GM12892 (cell line): ENCODE measurements around the gene PYY.

Experiments
- DNase-seq: peaks from one replicate; pipeline ENCODE4 v3.0.0; 2011; ENCODE audit not compliant: insufficient read length
- FAIRE-seq: peaks from 2 replicates; lab custom pipeline; 2011; peaks lifted over from hg19 to GRCh38; lab: Jason Lieb, UNC
- POLR2A ChIP-seq: IDR thresholded peaks from 2 replicates; pipeline ENCODE4 v1.6.1; 2011; ENCODE audit warnings: low read depth, low read length, control low read depth
- POLR2AphosphoS5 ChIP-seq: IDR thresholded peaks from 2 replicates; pipeline ENCODE4 v1.6.1; 2011; ENCODE audit warnings: low read depth, low read length, control low read depth
- TAF1 ChIP-seq: IDR thresholded peaks from 2 replicates; pipeline ENCODE4 v1.6.1; 2011; ENCODE audit warnings: low read depth, mild to moderate bottlenecking, control low read depth, low read length, borderline replicate concordance

Gene PYY

DNA sequence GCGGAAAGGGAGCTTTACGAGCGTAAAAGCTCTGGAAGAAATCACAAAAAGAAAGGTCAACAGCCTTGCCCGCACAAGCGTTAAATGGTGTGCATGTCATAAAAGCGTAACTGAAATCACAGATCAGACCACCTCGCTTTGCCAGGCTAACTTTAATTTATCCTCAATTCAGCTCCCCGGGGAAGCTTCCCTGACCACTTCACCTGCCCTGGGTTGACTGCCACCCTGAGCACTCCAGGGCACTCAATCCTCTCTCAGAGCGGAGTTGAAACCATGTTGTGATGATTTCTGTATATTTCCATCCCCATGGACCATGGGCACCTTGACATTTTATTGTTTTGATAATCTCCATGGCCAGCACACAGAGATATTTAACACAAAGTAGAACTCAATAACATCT is 34.6 kb upstream of the PYY start:
- DNase-seq (no peak), FAIRE-seq (no peak)
- no peak for TF ChIP-seq POLR2AphosphoS5
- TF ChIP-seq POLR2A = no peak
- no peak for TF ChIP-seq TAF1

DNA sequence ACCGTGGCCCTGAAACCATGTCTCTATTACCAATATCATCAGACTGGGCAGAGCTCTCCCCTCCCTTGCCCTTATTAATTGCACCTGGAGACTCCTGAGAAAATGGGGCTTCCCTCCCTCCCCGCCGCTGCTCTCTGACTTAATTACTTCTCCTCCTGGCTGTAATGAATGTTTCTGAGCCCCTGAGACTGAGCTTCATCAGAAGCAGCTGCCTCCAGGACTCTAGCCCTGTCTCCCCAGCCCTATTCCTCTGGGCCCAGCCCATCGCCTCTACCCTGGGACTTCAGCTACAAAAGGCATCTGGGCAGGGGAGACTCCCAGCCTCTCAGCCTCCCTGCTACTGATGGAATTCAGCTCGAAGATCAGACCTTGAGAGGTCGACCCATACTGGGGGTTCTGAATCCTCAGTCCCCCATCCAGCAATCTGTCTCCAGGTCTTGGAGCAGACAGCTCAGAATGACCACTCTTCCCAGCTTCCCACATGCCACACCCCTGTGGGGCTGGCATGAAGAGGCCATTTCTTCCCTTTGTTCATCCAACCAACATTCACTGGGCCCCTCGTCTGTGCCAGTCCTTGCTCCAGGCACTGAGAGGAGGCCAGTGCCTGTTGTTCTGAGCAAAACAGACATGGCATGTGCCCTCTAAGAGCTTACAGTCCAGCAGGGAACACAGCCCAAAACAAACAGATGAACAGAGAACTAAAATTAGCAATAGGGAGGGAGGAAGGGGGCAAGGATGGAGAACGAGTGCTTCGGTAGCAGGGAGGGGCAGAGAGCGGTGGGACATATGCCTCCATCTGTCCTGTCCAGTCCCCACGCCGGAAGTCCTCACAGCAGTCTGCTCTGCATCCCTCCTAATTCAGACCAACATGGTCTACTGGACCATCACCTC is 33.6 kb upstream of the PYY start:
- FAIRE-seq (no peak), DNase-seq (no peak)
- TF ChIP-seq POLR2A (no peak), POLR2AphosphoS5 (no peak), TAF1 (no peak)

DNA sequence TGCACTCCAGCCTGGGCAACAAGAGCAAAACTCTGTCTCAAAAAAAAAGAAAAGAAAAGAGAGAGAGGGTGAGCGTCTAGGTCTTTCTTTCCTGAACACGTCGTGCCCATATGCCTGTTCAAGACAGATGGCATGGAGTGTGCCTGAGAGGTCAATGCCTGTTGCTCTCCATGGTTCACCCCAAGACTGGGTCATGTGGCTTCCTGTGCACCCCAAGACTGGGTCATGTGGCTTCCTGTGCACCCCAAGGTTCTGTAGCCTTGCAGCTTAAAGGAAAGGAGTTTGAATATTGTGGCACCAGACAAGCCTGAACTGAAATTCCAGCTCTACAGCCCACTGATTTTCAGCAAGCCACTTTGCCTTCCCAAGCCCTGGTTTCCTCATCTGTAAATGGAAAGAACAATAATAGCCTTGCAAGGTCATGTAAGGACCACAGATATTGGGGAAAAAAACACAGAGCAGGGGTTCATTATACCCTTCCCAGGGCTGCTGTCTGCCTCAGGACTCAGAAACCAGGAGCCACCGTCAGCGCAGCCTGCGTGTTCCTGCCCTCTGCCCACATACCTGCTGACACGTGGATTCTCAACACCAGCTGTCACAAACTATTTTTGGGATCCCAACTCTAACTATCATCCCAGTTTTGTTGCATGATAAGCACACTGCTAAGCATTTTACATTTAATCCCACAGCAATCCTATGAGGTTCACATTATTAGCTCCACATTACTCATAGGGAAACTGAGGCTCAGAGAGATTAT is 32.7 kb upstream of the PYY start:
- no peak for FAIRE-seq
- TF ChIP-seq POLR2A = no peak
- TF ChIP-seq TAF1 = no peak
- TF ChIP-seq POLR2AphosphoS5 = no peak
- no peak for DNase-seq

DNA sequence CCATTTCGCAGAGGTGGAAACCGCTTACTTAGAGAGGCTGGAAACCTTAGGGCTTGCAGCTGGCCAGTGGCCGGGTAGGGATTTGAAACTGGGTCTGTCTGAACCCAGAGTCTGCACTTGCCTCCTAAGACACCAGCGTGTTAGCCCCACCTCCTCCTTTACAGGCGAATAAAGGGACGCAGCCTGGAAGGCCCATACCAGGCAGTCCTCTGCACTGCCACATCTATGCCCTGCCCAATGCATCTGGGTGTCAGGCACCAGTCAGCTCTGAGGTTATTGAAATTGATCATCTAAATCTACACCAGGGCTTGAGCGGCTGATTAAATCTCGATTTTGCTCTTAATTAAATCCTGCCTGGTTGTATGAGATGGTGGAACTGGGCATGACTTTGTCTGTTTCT is 30.8 kb upstream of the PYY start:
- no peak for TF ChIP-seq POLR2A
- no peak for TF ChIP-seq POLR2AphosphoS5
- no peak for TF ChIP-seq TAF1
- DNase-seq (no peak), FAIRE-seq (no peak)

DNA sequence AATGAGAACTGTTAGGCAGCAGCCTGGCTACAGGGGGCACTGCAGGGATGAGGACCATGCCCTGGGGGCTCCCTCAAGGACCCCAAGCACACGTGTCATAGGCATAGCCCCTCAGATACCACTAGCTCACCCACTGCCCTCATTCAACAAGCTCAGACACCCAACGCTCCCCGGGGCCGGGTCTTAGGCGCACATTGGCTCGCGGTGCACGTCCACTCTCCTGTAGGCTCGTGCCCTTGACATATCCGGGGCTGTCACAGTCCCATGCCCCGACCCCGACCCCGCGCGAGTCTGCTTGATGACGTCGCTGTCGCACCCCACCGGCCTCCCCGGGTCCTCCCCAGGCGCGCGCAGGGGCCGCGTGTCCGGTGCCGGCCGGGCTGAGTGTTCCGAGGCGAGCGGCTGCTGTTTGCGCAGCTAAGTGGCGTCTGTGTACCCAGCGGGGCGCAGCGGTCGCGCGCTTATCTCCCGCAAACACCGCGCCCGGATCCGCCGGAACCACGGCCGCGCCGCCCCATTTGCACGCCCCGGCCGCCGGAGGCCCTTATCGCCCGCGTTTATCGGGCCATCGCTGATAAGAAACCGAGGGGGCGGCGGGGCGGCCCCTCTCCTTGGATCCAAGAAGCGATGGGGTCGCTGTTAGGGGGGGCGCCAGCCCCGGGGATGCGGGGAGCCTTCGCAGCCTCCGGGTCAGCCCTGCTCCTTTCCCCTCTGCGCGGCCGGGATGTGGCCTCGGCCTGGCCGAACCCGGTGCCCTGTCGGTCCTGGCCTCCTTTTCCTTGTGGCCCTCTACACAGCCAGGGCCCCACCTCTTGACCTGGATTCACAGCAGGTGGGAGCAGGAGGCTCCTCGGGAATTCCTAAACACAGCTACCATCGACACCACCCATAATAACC is 30.0 kb upstream of the PYY start:
- no peak for DNase-seq
- no peak for TF ChIP-seq POLR2AphosphoS5
- no peak for FAIRE-seq

DNA sequence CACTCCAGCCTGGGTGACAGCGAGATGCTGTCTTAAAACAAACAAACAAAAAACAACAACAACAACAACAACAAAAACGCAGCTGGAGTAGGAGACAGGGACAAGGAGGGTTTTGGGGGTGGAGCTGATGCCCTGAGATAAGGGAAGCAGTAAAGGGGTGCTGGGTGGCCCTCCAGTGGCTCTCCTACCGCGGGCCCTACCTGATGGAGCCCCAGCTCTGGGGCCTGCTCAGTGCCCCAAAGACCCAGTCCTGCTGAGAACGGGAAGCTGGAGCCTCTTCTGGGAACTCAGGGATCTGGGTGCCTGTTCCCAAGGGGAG is 29.4 kb upstream of the PYY start:
- TF ChIP-seq POLR2AphosphoS5 (no peak), TAF1 (no peak)
- no peak for DNase-seq
- no peak for FAIRE-seq

DNA sequence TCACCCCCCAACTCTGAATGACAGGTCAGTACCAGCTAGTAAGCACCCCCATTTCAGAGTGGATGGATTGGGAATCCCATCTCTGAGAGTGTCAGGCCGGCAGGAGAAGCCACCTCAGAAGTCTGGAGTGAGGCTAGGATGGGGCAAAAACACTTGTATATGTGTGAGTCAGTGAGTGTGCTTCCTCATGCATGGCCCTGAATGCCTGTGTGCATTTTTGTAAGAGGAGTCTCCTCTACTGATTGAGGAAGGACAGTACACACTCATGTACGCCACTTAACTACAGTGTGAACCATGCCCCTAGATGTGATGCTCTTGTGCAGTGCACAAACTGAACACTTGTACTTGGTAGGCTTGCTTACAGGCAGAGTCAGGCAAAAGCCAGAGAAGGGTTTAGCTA is 28.4 kb upstream of the PYY start:
- DNase-seq (no peak), FAIRE-seq (no peak)
- TF ChIP-seq TAF1 (no peak), POLR2AphosphoS5 (no peak), POLR2A (no peak)

DNA sequence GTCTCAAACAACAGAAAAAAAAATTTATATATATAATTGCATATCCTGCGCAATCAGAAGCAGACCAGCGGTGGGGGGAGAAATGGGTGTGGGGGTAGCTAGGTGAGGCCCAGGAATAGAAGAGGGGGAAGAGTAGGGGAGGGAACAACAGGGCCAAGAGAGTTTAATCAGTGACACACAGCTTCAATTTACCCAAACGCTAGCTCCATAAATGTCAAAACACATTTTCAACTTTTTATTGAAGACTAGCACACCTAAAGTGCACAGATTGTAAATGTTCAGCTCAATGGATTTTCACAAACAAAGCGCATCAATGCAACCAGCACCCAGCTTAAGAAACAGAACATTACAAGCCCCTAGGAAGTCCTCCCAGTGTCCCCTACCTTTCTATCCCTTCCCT is 25.9 kb upstream of the PYY start:
- no peak for DNase-seq
- FAIRE-seq = no peak
- TF ChIP-seq POLR2AphosphoS5 = no peak
- TF ChIP-seq TAF1 = no peak
- TF ChIP-seq POLR2A = no peak

DNA sequence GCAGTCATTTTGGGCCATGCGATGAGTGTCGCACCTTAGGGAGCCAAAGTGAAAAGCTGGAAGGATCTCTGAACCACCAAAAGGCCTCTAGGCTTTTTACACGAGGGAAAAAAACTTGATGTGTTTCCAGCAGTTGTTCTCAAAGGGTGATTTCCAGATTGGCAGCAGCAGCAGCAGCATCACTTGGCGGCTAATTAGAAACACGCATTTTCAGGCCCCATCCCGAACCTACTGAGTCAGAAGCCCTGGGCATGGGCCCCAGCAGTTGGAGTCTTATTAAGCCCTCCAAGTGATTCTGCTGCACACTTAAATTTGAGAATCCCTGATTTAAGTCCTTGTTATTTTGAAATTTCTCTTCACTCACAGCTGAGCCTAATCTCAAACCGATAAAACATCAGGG is 25.3 kb upstream of the PYY start:
- FAIRE-seq = no peak
- TF ChIP-seq POLR2AphosphoS5 (no peak), POLR2A (no peak), TAF1 (no peak)
- DNase-seq = no peak

DNA sequence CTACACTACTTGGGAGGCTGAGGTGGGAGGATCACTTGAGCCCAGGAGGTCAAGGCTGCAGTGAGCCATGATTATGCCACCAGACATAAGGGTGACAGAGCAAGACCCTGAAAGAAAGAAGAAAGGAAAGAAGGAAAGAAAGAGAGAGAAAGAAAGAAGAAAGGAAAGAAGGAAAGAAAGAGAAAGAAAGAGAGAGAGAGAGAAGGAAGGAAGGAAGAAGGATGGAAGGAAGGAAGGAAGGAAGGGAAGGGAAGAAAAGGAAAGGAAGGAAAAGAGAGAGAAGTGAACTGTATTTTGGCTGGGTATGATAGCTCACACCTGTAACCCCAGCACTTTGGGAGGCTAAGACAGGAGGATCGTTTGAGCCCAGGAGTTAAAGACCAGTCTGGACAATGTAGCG is 24.3 kb upstream of the PYY start:
- TF ChIP-seq POLR2AphosphoS5 (no peak), POLR2A (no peak), TAF1 (no peak)
- FAIRE-seq (no peak), DNase-seq (no peak)

DNA sequence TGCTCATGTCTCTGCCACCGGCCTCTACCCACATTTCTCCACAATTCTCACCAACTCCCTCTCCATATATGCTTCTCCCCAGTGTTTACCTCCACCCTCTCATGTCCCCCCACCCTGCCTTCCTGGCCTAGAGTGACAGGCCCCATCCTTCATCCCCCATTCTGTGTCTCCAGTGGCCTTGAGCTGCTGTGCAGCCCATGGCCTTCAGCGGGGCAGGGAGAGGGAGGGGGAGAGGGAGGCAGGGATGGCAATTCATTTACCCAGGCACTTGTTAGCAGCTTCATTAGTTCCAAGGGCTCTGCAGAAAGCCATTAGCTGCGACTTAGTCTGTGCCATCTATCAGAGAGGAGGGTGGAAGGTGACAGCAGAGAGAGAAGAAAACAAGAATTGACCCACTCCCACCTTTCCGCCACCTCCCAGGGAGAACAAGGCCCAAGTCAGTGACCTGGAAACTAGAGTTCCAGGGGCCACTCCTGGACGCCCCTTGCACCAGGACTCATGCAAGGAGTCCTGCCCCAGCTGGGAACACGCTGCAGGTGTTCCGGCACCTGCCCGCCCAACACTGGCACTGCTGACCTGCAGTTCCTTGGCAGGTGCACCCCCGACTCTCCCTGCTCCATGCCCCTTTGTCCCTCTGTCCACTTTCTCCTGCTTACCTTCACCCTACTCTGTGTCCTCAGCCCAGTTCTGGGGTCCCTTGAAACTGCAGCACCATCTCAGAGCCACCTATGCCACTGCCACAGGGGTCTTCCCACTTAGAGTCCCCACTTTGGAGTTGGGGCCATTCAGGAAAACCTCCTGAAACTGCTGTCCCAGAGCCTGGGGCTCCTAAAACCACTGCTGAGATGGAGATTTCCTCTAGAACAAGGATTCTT is 23.5 kb upstream of the PYY start:
- no peak for FAIRE-seq
- no peak for DNase-seq
- TF ChIP-seq POLR2AphosphoS5 (no peak), TAF1 (no peak), POLR2A (no peak)

DNA sequence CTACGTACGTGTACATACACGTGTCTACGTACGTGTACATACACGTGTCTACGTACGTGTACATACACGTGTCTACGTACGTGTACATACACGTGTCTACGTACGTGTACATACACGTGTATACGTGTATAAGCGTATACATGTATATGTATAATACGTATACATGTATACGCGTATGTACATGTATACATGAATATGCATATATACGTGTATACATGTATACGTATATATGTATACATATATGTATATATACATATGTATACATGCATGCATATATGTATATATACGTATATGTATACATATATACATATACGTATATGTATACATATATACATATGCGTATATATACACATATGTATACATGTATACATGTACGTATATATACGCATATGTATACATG is 22.2 kb upstream of the PYY start:
- FAIRE-seq (no peak), DNase-seq (no peak)
- TF ChIP-seq POLR2AphosphoS5 = no peak
- TF ChIP-seq TAF1 = no peak
- TF ChIP-seq POLR2A = no peak
